Measurements from ENCODE around the gene GLOD4.

DNA sequence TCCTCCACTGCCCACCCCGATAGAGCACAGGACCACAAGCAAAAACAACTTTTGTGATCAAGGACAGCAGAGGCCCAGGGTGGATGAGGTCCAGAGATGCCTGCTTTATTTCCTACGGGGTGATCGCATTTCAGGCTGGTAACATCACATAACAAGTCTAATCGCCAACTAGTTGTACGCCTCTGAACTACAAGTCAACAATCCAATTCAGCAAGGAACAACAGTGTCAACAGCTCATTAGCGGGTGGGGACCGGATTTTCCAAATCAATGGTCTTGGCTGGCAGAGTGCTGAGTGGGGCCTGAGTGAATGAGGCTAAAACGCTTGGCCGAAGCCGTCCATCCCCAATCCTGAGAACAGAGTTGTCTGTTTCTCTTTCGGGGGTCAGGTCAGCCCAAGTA lies 17.2 kb upstream of the GLOD4 start:
- TF ChIP-seq POLR2A (IDR thresholded peaks at IDR 0.05): no peak
- TF ChIP-seq, protein P1, sequence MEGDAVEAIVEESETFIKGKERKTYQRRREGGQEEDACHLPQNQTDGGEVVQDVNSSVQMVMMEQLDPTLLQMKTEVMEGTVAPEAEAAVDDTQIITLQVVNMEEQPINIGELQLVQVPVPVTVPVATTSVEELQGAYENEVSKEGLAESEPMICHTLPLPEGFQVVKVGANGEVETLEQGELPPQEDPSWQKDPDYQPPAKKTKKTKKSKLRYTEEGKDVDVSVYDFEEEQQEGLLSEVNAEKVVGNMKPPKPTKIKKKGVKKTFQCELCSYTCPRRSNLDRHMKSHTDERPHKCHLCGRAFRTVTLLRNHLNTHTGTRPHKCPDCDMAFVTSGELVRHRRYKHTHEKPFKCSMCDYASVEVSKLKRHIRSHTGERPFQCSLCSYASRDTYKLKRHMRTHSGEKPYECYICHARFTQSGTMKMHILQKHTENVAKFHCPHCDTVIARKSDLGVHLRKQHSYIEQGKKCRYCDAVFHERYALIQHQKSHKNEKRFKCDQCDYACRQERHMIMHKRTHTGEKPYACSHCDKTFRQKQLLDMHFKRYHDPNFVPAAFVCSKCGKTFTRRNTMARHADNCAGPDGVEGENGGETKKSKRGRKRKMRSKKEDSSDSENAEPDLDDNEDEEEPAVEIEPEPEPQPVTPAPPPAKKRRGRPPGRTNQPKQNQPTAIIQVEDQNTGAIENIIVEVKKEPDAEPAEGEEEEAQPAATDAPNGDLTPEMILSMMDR (IDR thresholded peaks at IDR 0.05): no peak
